H1 (cell line): ENCODE data around the gene CACNA1A. TPM values are rescaled to one million over a fixed set of nuclear protein-coding genes. Genes with fewer than 3 reads are reported as not detected.

Source experiments
- CTCF ChIA-PET: fragments of 300-600 bp; sonication (Branson Sonifier 250); formaldehyde crosslinking; loops from one replicate; lab custom pipeline; 2021; ENCODE audit not compliant: partially characterized antibody; lab: Charles Lee
- POLR2A ChIA-PET: fragments of 300-600 bp; sonication (Branson Sonifier 250); formaldehyde crosslinking; loops from one replicate; lab custom pipeline; 2021; ENCODE audit warnings: inconsistent platforms; ENCODE audit not compliant: partially characterized antibody; lab: Charles Lee
- DNase-seq, 2 experiments: peaks; one replicate each; pipeline versions ENCODE4 v3.0.0 to v3.0.0-alpha.2; 2010 to 2022; ENCODE audit warnings: low spot score in 2 of 2, low read depth in 1 of 2, mixed read lengths in 1 of 2
- FAIRE-seq: peaks from 2 replicates; lab custom pipeline; 2011; peaks lifted over from hg19 to GRCh38; lab: Jason Lieb, UNC
- H2AFZ ChIP-seq: 2 replicates; pipeline ENCODE4 v1.8.1; 2012; ENCODE audit warnings: low read length, inconsistent platforms
- H2AK5ac ChIP-seq: 2 replicates; pipeline ENCODE4 v1.6.1; 2013; ENCODE audit warnings: low read depth, low read length
- H2BK120ac ChIP-seq: replicated peaks from 2 replicates; pipeline ENCODE3; 2013; ENCODE audit warnings: low read depth, low read length, inconsistent platforms
- H2BK12ac ChIP-seq: 2 replicates; pipeline ENCODE4 v1.6.1; 2013; ENCODE audit warnings: low read depth, low read length
- H2BK15ac ChIP-seq: 2 replicates; pipeline ENCODE4 v1.6.1; 2013; ENCODE audit warnings: low read length
- H2BK20ac ChIP-seq: 2 replicates; pipeline ENCODE4 v1.6.1; 2013; ENCODE audit warnings: low read length
- H2BK5ac ChIP-seq: 2 replicates; pipeline ENCODE4 v1.6.1; 2013; ENCODE audit warnings: low read depth, low read length
- H3K14ac ChIP-seq: 2 replicates; pipeline ENCODE4 v1.6.1; 2013; ENCODE audit warnings: inconsistent platforms; ENCODE audit not compliant: insufficient read length
- H3K18ac ChIP-seq: 2 replicates; pipeline ENCODE4 v1.6.1; 2013; ENCODE audit warnings: low read length; ENCODE audit errors: extremely low read depth
- H3K23ac ChIP-seq: 2 replicates; pipeline ENCODE4 v1.6.1; 2013; ENCODE audit warnings: inconsistent platforms; ENCODE audit not compliant: insufficient read length
- H3K23me2 ChIP-seq: 2 replicates; pipeline ENCODE4 v1.6.1; 2013; ENCODE audit warnings: low read depth, low read length
- H3K27ac ChIP-seq: 2 replicates; pipeline ENCODE4 v1.6.1; 2011; ENCODE audit warnings: low read depth, low read length, inconsistent platforms
- H3K27me3 ChIP-seq, 4 experiments: replicated peaks in 1 of 4; 1 replicate in 1 of 4; 2 replicates in 3 of 4; pipeline versions ENCODE4 v1.6.1 to v1.8.1; 2011 to 2013; ENCODE audit warnings: low read length in 3 of 4, mild to moderate bottlenecking in 3 of 4, inconsistent platforms in 2 of 4, mixed read lengths in 2 of 4, moderate library complexity in 1 of 4; ENCODE audit not compliant: control insufficient read depth in 3 of 4, insufficient read depth in 3 of 4; ENCODE audit errors: extremely low read depth in 1 of 4
- H3K36me3 ChIP-seq, 4 experiments: 2 replicates each; pipeline versions ENCODE4 v1.6.1 to v1.8.1; 2011 to 2013; ENCODE audit warnings: mild to moderate bottlenecking in 4 of 4, low read length in 3 of 4, moderate library complexity in 2 of 4, control low read depth in 1 of 4, inconsistent platforms in 1 of 4; ENCODE audit not compliant: insufficient read depth in 4 of 4, control insufficient read depth in 2 of 4
- H3K4ac ChIP-seq: replicated peaks from 2 replicates; pipeline ENCODE3; 2013; ENCODE audit warnings: low read length, low read depth, mixed read lengths, inconsistent platforms; ENCODE audit not compliant: insufficient read length
- H3K4me1 ChIP-seq, 4 experiments: replicated peaks in 1 of 4; 1 replicate in 1 of 4; 2 replicates in 3 of 4; pipeline versions ENCODE4 v1.6.1 to v1.8.1; 2011 to 2013; ENCODE audit warnings: low read length in 3 of 4, inconsistent platforms in 2 of 4, mixed read lengths in 1 of 4; ENCODE audit not compliant: insufficient read depth in 4 of 4, control insufficient read depth in 3 of 4
- H3K4me2 ChIP-seq, 2 experiments: 2 replicates each; pipeline versions ENCODE4 v1.6.1 to v1.8.1; 2011 to 2013; ENCODE audit warnings: low read depth in 2 of 2, low read length in 2 of 2, control low read depth in 1 of 2, inconsistent platforms in 1 of 2, mild to moderate bottlenecking in 1 of 2; ENCODE audit not compliant: insufficient read depth in 1 of 2
- H3K4me3 ChIP-seq, 4 experiments: fragments of 200-600, 300-600 bp in 1 of 4; sonication (generic), shearing (Covaris generic), sonication (Bioruptor Twin) in 1 of 4; 2 replicates each; pipeline versions ENCODE4 v1.5.1 to v1.8.1; 2011 to 2016; ENCODE audit warnings: low read length in 4 of 4, low read depth in 3 of 4, control low read depth in 2 of 4, inconsistent platforms in 2 of 4, mild to moderate bottlenecking in 2 of 4, mixed read lengths in 1 of 4, moderate library complexity in 1 of 4; ENCODE audit not compliant: insufficient read depth in 2 of 4; ENCODE audit errors: extremely low read depth in 1 of 4
- H3K56ac ChIP-seq: replicated peaks from 2 replicates; pipeline ENCODE3; 2013; ENCODE audit warnings: low read depth, mild to moderate bottlenecking, mixed read lengths, low read length, inconsistent platforms; ENCODE audit not compliant: insufficient read length
- H3K79me1 ChIP-seq: 2 replicates; pipeline ENCODE4 v1.6.1; 2013; ENCODE audit warnings: low read depth, low read length, control low read depth
- H3K79me2 ChIP-seq, 2 experiments: 2 replicates each; pipeline versions ENCODE4 v1.6.1 to v1.8.1; 2012 to 2013; ENCODE audit warnings: low read length in 2 of 2, mild to moderate bottlenecking in 2 of 2, inconsistent platforms in 1 of 2; ENCODE audit not compliant: insufficient read depth in 2 of 2, control insufficient read depth in 1 of 2
- H3K9ac ChIP-seq, 4 experiments: replicated peaks in 1 of 4; 1 replicate in 1 of 4; 2 replicates in 3 of 4; pipeline versions ENCODE4 v1.6.1 to v1.8.1; 2011 to 2013; ENCODE audit warnings: low read depth in 3 of 4, low read length in 3 of 4, control low read depth in 2 of 4, mild to moderate bottlenecking in 2 of 4, moderate library complexity in 2 of 4, inconsistent platforms in 1 of 4; ENCODE audit errors: extremely low read depth in 1 of 4
- H3K9me3 ChIP-seq, 2 experiments: 2 replicates each; pipeline versions ENCODE4 v1.6.1 to v1.8.1; 2012 to 2013; ENCODE audit warnings: mild to moderate bottlenecking in 2 of 2, moderate library complexity in 2 of 2, control low read depth in 1 of 2, inconsistent platforms in 1 of 2, low read depth in 1 of 2, low read length in 1 of 2, mixed read lengths in 1 of 2; ENCODE audit not compliant: insufficient read depth in 2 of 2
- H4K20me1 ChIP-seq, 2 experiments: replicated peaks in 1 of 2; 2 replicates each; pipeline versions ENCODE3 to v1.8.1; 2011 to 2013; ENCODE audit warnings: inconsistent platforms in 2 of 2, low read length in 2 of 2, mild to moderate bottlenecking in 1 of 2; ENCODE audit not compliant: insufficient read depth in 2 of 2, control insufficient read depth in 1 of 2
- H4K5ac ChIP-seq: 2 replicates; pipeline ENCODE4 v1.6.1; 2013; ENCODE audit warnings: low read length, low read depth, mixed read lengths, inconsistent platforms; ENCODE audit not compliant: insufficient read length
- H4K8ac ChIP-seq: 2 replicates; pipeline ENCODE4 v1.8.0; 2013; ENCODE audit warnings: mild to moderate bottlenecking, moderate library complexity, low read length, inconsistent platforms; ENCODE audit not compliant: insufficient read depth; ENCODE audit errors: extremely low read depth
- H4K91ac ChIP-seq: replicated peaks from 2 replicates; pipeline ENCODE3; 2013; ENCODE audit warnings: low read length, mixed read lengths, inconsistent platforms; ENCODE audit not compliant: insufficient read length
- CBX8 ChIP-seq: fragments of 300-800, 300-1000 bp; sonication (generic); IDR thresholded peaks from 2 replicates; pipeline ENCODE4 v1.7.1; 2016; ENCODE audit warnings: low read depth, low read length, borderline replicate concordance
- CEBPB ChIP-seq: IDR thresholded peaks from 2 replicates; pipeline ENCODE4 v1.6.1; 2012; ENCODE audit warnings: low read depth, low read length
- CHD1 ChIP-seq: IDR thresholded peaks from 2 replicates; pipeline ENCODE4 v1.6.1; 2012; ENCODE audit warnings: low read depth, low read length, improper control_type of control experiment
- RAD21 ChIP-seq, 2 experiments: IDR thresholded peaks in 1 of 2; conservative IDR thresholded peaks in 1 of 2; 2 replicates each; pipeline ENCODE4 v1.6.1; 2011; ENCODE audit warnings: low read depth in 2 of 2, low read length in 2 of 2, improper control_type of control experiment in 1 of 2, inconsistent platforms in 1 of 2, mild to moderate bottlenecking in 1 of 2, moderate library complexity in 1 of 2
- SIRT6 ChIP-seq: IDR thresholded peaks from one replicate; pipeline ENCODE4 v1.7.1; 2012; ENCODE audit warnings: low read length, inconsistent platforms
- SP1 ChIP-seq: IDR thresholded peaks from 2 replicates; pipeline ENCODE4 v1.6.1; 2011; ENCODE audit warnings: low read depth, low read length
- TAF7 ChIP-seq: optimal IDR thresholded peaks from 2 replicates; pipeline ENCODE3; 2011; ENCODE audit warnings: low read depth, mild to moderate bottlenecking, inconsistent platforms, low read length, moderate library complexity, borderline replicate concordance
- WGBS, 2 experiments: shearing (Covaris generic) in 1 of 2; methylation state at CpG; one replicate each; pipeline versions ENCODE4 v1.1.6 to v1.1.7; 2013 to 2015; ENCODE audit warnings: low lambda C conversion rate in 2 of 2, mixed read lengths in 2 of 2, inconsistent platforms in 1 of 2, low coverage in 1 of 2, missing lambda C conversion rate in 1 of 2; ENCODE audit not compliant: insufficient replicate concordance in 2 of 2, insufficient coverage in 1 of 2, insufficient read length in 1 of 2; ENCODE audit errors: extremely low coverage in 1 of 2, missing lambda C conversion rate in 1 of 2; 5-methylcytosine and 5-hydroxymethylcytosine counted together
- polyA plus RNA-seq, 7 experiments: library from polyadenylated mRNA; depleted of rRNA in 3 of 7; stranded (reverse) in 5 of 7; unstranded in 2 of 7; fragments of >200 nt in 5 of 7; fragments of 200-250 nt in 2 of 7; gene quantifications; 1 replicate in 5 of 7; 2 replicates in 1 of 7; 4 replicates in 1 of 7; pipeline versions ENCODE4 v1.2.1 to v1.2.3, GENCODE V29; 2011 to 2013; ENCODE audit warnings: missing spikeins in 2 of 7, mixed read lengths in 2 of 7
- total RNA-seq: library from RNA; stranded (reverse); fragmentation: NEBNext Ultra II Directional; extraction: Animal tissue kit (Norgen Biotek cat#: 25700); gene quantifications from 2 replicates; pipeline ENCODE4 v1.2.1, GENCODE V29; 2021

CACNA1A gene
- total and polyA plus RNA-seq, 2 of the 8 experiments (the other 6 are each of a cell fraction or from before 2014, with no cell fraction given): 10.7 to 25.3 TPM

DNA sequence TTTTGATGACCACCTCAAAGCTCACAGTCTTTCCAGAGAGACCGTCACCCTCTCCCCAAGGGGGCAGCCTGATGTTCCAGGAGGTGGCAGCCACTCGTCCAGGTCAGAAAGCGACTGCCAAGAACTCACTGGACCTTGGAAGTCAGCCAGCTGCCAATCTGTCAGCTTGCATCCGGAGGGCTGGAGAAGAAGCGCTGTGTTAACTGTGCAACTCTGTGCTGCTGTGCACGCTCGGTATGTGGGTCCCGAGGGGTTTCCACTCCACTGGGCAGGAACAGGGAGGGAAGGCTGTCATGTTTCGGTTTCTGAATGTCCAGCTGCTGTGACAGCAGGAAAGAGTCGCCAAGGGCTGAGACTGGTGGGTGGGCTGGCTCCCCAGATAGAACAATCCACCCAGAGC, 89.2 kb downstream of the CACNA1A start:
- Histone ChIP-seq H3K56ac (no peak overlapping the region), H2BK20ac (no peak overlapping the region), H4K20me1 (peaks cover 0 to 3% of the 10 kb centered on the region in 2 experiments), H2BK120ac (no peak overlapping the region), H3K9me3 (peaks cover 0 to 4% of the 10 kb centered on the region in 2 experiments; a peak in 1 of 4 replicates), H3K27me3 (no peaks in the 10 kb centered on the region), H3K4me3 (no peak overlapping the region), H3K9ac (no peak overlapping the region), H2BK5ac (no peak overlapping the region), H4K91ac (no peak overlapping the region), H3K79me2 (no peaks in the 10 kb centered on the region), H3K27ac (no peak overlapping the region), H3K23me2 (no peaks in the 10 kb centered on the region), H3K14ac (no peak overlapping the region), H3K4me2 (no peak overlapping the region), H2AFZ (no peak overlapping the region), H3K4me1 (no peaks in the 10 kb centered on the region), H3K36me3 (no peaks in the 10 kb centered on the region; a peak in 2 of 8 replicates), H3K23ac (no peak overlapping the region), H2BK12ac (no peak overlapping the region), H2AK5ac (no peak overlapping the region), H4K8ac (no peak overlapping the region), H3K79me1 (no peaks in the 10 kb centered on the region; the same call in 1 of the 2 replicates), H2BK15ac (no peak overlapping the region), H3K18ac (no peak overlapping the region; the same call in 1 of the 2 replicates), H3K4ac (no peak overlapping the region), H4K5ac (no peak overlapping the region)
- FAIRE-seq (no peak), DNase-seq (no peak)
- ChIA-PET POLR2A (interaction anchor here (0.9 kb wide), 1 partner anchor 89 kb away, joined by 4 read pairs; the partner anchor contains the start of gene CACNA1A), CTCF (interaction anchor here (1.0 to 2.9 kb wide), 7 partner anchors 9 to 221 kb away, joined by 3 to 19 read pairs (median 3); no protein-coding TSS in a partner anchor)
- WGBS, 2 experiments: 90% methylated on average over 10 of the region's 10 CpGs; no CpG with 5 or more reads in 1 of the 2 experiments
- no peak for TF ChIP-seq TAF7
- TF ChIP-seq SP1: no peak
- TF ChIP-seq CEBPB: no peak
- no peak for TF ChIP-seq CBX8
- no peak for TF ChIP-seq RAD21 (IDR thresholded peaks at IDR 0.05 in 1 of 2, conservative IDR thresholded peaks at IDR 0.05 in 1 of 2; ENCODE audit: low read depth in 2 of 2, low read length in 2 of 2)
- TF ChIP-seq SIRT6: no peak
- no peak for TF ChIP-seq CHD1
